ENCODE results near the gene TTC28.

Gene TTC28

DNA sequence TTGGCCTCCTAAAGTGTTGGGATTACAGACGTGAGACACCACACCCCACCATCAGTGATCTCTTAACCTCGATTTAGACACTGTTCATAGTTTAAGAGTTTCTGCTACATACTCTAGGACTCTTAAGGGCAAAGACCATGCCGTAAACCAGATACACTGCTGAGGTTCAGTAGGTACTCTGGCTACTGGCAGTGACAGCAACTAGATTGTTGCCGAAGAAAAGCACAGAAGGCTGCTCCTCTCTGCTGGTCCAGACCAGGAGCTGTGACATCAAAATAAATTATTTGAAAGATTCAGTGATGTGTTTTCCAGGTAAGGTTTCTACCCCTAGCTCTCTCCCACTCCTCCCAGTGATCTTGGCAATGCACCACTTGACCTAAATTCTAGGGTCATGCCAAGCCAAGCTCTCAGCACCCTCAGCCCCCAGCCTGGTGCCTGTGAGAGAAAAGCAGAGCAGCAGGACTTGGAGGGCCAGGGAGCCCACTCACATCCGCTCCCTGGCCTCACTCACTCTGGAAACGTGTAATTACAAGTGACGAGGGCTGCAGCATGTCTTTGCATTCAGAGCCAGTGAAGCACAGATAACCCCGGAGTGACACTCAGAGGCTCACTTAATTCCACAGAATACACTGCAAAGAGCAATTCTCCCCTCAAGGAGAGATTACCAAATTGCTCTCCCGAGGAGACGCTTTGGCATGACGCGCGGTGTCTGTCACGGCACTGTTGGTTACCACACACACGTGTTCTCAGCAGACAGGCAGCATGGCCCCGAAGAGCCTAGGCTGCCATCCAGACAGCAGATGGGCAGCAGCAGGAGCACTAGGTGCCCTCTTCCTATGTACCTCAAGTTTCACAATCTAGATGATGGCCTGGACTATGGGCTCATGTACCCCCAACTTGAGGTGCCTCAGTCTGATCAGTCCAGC is 663.7 kb downstream of the TTC28 start:
- no peak for DNase-seq

- DNase-seq = no peak
Measured at GRCh38 chr22:28015046-28015425, 664.6 kb downstream of the TTC28 start.

GRCh38 chr22:28014211-28015045 is 665.2 kb downstream of the TTC28 start:
- no peak for DNase-seq

GRCh38 chr22:28013611-28014010 is 666.0 kb downstream of the TTC28 start:
- no peak for DNase-seq

GRCh38 chr22:28012832-28013460 is 666.7 kb downstream of the TTC28 start:
- DNase-seq = no peak

DNA sequence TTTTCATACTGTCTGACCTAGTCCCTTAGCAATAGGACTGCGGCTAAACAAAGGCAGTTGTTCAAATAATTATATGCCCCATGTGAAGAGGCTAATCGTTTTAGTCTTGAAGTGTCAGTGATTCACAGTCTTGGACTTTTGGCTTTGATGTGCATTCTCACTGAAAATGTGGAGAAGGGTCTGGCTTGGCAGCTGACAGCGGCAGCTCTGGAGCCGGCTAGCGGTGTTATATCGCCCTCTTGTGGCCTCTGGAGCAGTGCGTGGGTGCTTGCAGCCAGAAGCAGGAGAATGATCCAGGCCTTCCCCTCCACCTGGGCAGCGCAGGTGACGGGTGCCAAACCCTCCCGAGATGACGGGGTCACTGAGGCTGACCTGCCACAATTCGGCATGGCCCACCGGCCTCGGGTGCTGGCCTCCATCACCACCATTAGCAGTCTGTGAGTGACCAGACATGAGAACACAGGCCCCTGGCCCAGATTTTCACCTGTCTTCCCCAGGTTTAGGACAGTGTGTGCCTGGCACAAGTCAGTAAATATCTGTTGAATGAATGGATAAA is 670.3 kb downstream of the TTC28 start:
- DNase-seq = peak; percentile 83

GRCh38 chr22:28008649-28009048 is 671.0 kb downstream of the TTC28 start:
- no peak for DNase-seq

- DNase-seq = no peak
Measured at GRCh38 chr22:28008056-28008455, 671.6 kb downstream of the TTC28 start.

DNA sequence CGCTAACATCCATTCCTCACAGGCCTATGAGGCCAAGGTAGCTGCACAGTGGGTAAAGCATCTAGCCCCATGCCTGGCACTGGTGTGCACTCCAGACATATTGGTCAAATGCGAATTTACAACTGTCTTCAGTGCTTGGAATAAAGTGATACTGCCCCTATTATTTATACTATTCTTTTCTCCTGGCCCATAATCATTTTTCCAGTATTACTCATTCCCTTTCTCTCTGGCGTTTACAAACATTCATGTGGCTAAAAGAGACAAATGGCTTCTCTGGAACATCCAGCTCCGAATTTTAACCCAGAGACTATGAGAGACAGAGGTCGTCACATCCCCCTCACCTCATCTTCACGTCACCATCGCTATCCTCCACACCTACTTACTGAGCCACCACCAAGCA is 673.4 kb downstream of the TTC28 start:
- no peak for DNase-seq

DNA sequence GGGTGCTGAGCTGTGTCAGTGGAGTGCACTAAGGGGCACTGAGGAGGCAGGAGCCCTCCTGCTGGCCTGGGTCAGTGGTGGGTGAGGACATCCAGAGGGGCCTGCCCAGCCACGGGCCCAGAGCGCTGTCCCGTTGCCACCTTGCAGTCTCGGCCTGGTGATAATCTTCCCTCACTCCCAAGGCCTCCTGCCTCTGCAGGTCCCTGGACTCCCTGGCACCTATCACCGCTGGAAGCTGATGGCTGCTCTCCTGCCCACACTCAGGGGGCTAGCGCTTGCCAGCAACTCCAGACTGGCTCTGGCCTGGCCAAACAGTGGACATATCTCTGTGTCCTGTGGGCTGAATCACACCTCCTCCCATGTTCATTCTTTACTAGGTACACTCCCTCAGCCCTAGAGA is 674.1 kb downstream of the TTC28 start:
- no peak for DNase-seq

GRCh38 chr22:28004021-28004420 is 675.6 kb downstream of the TTC28 start:
- no peak for DNase-seq

DNA sequence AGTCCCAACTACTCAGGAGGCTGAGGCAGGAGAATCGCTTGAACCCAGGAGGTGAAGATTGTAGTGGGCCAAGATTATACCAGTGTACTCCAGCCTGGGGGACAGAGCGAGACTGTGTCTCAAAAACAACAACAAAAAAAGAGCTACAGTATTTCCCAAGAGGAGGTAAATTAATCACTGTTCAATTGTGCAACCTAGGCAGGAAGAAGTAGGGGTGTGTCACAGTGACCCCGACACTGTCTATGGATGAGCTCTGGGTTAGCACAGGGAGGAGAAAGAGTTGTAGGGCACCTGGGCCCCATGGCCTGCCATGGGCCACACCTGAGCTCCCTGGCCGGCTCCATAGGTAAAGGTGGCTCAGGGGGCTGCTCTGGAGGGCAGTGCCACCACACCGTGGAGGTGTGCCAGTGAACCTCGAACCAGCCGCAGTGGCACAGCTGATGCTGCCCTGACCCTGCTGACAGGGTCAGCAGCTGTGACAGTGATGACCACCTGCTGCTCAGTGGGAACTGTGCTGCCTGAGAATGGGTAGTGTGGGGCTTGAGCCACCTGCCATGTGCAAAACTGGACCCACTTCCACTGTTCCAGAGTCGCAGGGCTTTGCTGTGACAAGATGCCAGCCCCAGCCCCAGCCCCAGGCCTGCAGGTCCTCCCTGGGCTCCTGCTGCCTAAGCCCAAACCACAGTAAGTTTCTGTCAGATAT is 676.6 kb downstream of the TTC28 start:
- DNase-seq = no peak

DNA sequence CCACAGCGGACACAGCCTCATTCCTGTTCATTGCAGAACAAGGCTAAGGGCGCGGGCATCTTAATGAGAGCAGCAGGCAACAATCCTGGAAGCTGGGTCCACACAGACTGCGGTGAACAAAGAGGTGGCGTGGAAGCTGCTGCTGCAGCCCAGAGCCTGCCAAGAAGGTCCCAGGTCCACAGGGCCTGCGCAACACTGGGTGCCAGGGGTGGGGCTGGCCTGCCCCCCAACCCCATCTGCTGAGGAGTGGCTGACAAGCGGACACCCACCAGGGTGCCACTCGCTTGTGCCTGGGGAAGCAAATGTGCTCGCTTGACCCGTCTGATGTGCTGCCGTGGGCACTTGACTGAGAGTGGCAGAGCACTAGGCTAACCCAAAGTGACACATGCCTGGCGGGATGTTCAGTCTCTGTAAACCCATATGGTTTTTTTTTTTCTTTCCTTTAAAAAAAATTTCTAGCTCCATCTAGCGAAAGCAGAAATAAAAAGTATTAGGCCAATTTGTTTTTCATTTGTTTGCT is 677.4 kb downstream of the TTC28 start:
- no peak for DNase-seq

GRCh38 chr22:28001171-28001835 is 678.3 kb downstream of the TTC28 start:
- DNase-seq = no peak

DNA sequence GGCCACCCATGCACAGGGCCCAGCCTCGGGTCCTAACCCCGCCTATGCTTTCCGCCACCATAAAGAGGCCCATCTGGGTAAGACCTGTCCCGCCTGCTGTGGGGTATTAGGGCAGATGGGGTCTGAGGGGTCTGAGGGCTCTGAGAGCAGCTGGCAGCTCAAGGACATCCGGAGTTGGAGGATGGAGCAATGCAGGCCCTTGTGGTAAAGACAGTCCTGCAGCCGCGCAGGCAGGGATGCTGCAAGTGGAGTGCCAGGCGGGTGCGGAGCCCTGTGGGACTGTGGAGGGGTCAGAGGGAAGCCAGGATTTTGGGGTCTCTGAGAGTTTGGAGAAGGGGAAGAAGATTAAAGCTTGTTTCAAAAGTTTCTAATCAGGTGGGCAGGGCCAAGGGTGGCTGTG is 679.3 kb downstream of the TTC28 start:
- no peak for DNase-seq

DNA sequence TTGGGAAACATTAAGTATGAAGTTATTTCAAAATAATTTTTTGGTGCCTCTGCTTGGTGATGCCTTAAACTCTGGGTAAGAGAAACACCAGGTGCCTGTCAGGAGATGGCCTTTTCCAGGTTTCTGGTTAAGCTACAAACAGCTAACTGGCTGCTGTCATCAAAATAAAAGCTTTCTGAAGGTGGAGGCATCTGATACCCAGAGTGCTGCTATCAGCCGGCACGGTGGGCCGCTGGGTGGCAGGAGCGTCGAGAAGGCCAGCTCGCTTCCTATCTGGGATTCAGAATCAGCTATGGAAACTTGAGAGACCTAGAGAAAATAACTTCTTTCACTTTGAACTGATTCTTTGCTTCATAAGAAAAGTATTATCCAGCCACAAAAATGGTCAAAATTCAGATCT is 679.8 kb downstream of the TTC28 start:
- no peak for DNase-seq

DNA sequence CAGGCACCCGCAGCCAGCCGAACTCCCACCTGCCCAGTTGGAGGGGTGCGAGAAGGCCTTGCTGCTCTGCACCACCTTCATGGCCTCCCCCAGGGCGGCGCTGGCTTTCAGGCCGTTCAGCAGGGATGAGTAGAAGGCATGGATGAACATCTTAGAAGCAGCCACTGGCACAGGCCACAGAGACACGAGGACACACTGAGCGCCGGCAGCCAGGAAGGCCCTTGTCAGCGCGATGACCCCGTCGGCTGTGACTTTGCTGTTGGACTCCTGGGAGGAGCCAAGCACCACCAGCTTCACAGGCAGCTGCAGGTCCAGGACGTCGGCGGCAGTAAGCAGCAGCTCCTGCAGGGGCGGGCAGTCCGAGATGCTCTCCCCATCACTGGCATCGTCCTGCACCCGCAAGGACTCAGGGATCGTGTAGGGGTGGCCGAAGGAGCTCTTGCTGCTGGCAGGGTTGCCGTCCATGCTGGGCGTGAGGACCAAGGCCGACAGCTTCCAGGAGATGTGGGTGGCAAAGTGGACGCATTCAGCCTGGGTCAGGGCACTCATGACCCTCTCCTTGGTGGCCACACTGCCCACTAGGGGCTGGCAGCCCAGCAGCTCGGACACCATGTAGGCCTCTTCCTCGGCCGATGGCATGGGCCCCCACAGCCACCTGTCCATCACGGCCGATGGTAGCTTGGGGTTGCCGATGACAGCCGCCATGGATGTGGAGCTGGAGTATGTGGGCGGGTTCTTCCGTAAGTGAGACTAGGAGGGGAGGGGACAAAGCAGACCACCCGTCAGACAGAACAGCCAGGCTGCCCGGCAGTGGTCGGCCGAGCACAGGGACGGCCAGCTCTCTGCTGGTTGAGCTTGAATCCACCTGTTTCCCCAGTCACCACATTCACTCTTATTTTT is 680.9 kb downstream of the TTC28 start:
- DNase-seq = no peak

DNA sequence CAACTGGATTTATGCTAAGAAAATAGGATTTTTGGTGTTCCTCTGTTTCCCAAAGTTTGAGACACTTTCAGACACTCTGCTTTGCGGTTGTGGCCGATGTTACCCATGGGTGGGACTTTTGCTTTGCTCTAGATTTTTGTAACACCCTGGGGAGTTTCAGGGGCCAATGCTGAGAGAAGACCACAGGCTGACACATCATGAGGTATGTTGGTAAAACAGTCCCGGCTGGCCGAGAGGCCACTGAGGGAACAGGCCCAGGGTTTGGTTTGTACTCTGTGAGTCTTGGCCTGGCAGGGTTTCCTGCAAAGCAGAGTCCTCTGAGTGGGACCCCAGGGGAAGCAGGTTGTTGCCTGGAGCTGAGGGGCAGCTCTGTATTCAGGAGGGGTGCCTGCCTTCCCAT is 682.1 kb downstream of the TTC28 start:
- DNase-seq = no peak

- no peak for DNase-seq
Measured at GRCh38 chr22:27996981-27997380, 682.7 kb downstream of the TTC28 start.

- no peak for DNase-seq
Measured at GRCh38 chr22:27996529-27996925, 683.1 kb downstream of the TTC28 start.

Data from stimulated activated CD4-positive, alpha-beta T cell treated with anti-CD3 and anti-CD28 coated beads, Interleukin-15, amount 100 ng/mL, for 24 hours (primary cell).